Gastroesophageal sphincter (tissue), 4 donors: ENCODE results near the gene STRN4. TPM values are rescaled to one million over a fixed set of nuclear protein-coding genes. Genes with fewer than 3 reads are reported as not detected.
"Not testable (repeated sequence)": the region's sequence is repeated elsewhere in the genome, so short reads cannot be mapped to it uniquely, and the experiment has no call there.

Experiments used
- ATAC-seq: fragments of 150-250 bp; one replicate; pipeline ENCODE4 v1.9.1; 2016; ENCODE audit warnings: mild to moderate bottlenecking, moderate library complexity
- H3K27ac ChIP-seq, 4 donors: fragments of 200-600 bp; sonication (generic) in 3 of 4; 1 replicate in 3 of 4; 2 replicates in 1 of 4; pipeline ENCODE4 v1.5.1; 2016 to 2019
- H3K27me3 ChIP-seq: fragments of 200-600 bp; sonication (generic); one replicate; pipeline ENCODE4 v1.5.1; 2019
- H3K36me3 ChIP-seq, 2 donors: fragments of 200-600 bp; sonication (generic); one replicate each; pipeline ENCODE4 v1.5.1; 2019; ENCODE audit warnings: control low read depth in 1 of 2
- H3K4me1 ChIP-seq, 3 donors: fragments of 200-600 bp; sonication (generic); 1 replicate in 2 of 3; 2 replicates in 1 of 3; pipeline ENCODE4 v1.5.1; 2016 to 2019; ENCODE audit warnings: control low read depth in 2 of 3
- H3K4me3 ChIP-seq, 2 donors: fragments of 200-600 bp; sonication (generic); one replicate each; pipeline ENCODE4 v1.5.1; 2019; ENCODE audit warnings: mild to moderate bottlenecking in 1 of 2, moderate library complexity in 1 of 2
- H3K9me3 ChIP-seq, 3 donors: fragments of 200-600 bp; sonication (generic); one replicate each; pipeline ENCODE4 v1.5.1; 2017 to 2019; ENCODE audit warnings: control low read depth in 2 of 3
- CTCF ChIP-seq, 4 experiments: fragments of 200-600 bp in 2 of 4; fragments of 450-650 bp in 2 of 4; sonication (generic) in 1 of 4; IDR thresholded peaks; one replicate each; pipeline ENCODE4 v1.5.1; 2017 to 2019; ENCODE audit warnings: antibody characterized with exemption in 4 of 4, mild to moderate bottlenecking in 2 of 4, moderate library complexity in 2 of 4
- EP300 ChIP-seq: sonication (generic); formaldehyde crosslinking; IDR thresholded peaks from one replicate; pipeline ENCODE4 v1.6.1; 2017; ENCODE audit warnings: antibody characterized with exemption, mild to moderate bottlenecking
- POLR2A ChIP-seq, 2 donors: fragments of 450-650 bp; IDR thresholded peaks; one replicate each; pipeline ENCODE4 v1.6.1; 2017; ENCODE audit warnings: antibody characterized with exemption in 2 of 2, mild to moderate bottlenecking in 2 of 2, moderate library complexity in 1 of 2
- POLR2AphosphoS5 ChIP-seq: sonication (generic); formaldehyde crosslinking; IDR thresholded peaks from one replicate; pipeline ENCODE4 v1.6.1; 2017; ENCODE audit warnings: antibody characterized with exemption
- WGBS, 2 donors: methylation state at CpG; one replicate each; pipeline ENCODE4 v1.1.5; 2018; ENCODE audit warnings: low coverage in 1 of 2; 5-methylcytosine and 5-hydroxymethylcytosine counted together
- total RNA-seq, 4 donors: library from RNA; depleted of rRNA; stranded (reverse); fragments of >200 nt; gene quantifications; one replicate each; pipeline ENCODE4 v1.1.0, GENCODE V29; 2016

Gene STRN4
- total RNA-seq, 4 donors from 2014 or later: 64.6 to 109 (median 90.4) TPM

- H3K4me1 ChIP-seq: peaks cover 0 to 35% (median 11%) of the 10 kb centered on the region in 3 donors
- ATAC-seq: no peak
- 88 to 90% methylated on average over 3 to 5 of the region's 6 CpGs for WGBS, 2 donors
Measured at GRCh38 chr19:46762245-46762890, 16.1 kb upstream of the STRN4 start.

GRCh38 chr19:46761418-46761831, 15.2 kb upstream of the STRN4 start:
- 47 to 49% methylated on average over 5 of the region's 5 CpGs for WGBS, 2 donors
- TF ChIP-seq POLR2AphosphoS5: no peak
- no peak for TF ChIP-seq CTCF (IDR thresholded peaks at IDR 0.05)
- no peak for TF ChIP-seq POLR2A (IDR thresholded peaks at IDR 0.05)
- no peaks in the 10 kb centered on the region for H3K27me3 ChIP-seq
- no peaks in the 10 kb centered on the region for H3K9me3 ChIP-seq
- peaks cover 0 to 9% of the 10 kb centered on the region in 2 donors for H3K36me3 ChIP-seq
- no peak overlapping the region for H3K4me3 ChIP-seq
- H3K27ac ChIP-seq: peak overlapping the region in 3 of 4 donors; percentile 64 to 81 (median 73)
- H3K4me1 ChIP-seq: peaks cover 0 to 41% (median 11%) of the 10 kb centered on the region in 3 donors
- ATAC-seq: no peak

More at GRCh38 chr19:46762245-46762890, 16.1 kb upstream of the STRN4 start:
- Histone ChIP-seq H3K27me3 (no peaks in the 10 kb centered on the region), H3K36me3 (no peaks in the 10 kb centered on the region), H3K4me3 (no peak overlapping the region), H3K27ac (no peak overlapping the region), H3K9me3 (no peaks in the 10 kb centered on the region)
- TF ChIP-seq CTCF (IDR thresholded peaks at IDR 0.05): no peak
- no peak for TF ChIP-seq POLR2AphosphoS5
- no peak for TF ChIP-seq POLR2A (IDR thresholded peaks at IDR 0.05)
- TF ChIP-seq EP300: no peak

- H3K27me3 ChIP-seq, H3K9me3 ChIP-seq, ATAC-seq, H3K4me3 ChIP-seq: not testable (repeated sequence)
- peak overlapping the region in 3 of 4 donors; percentile 64 to 81 (median 73) for H3K27ac ChIP-seq
- H3K4me1 ChIP-seq: peaks cover 0 to 41% (median 11%) of the 10 kb centered on the region in 3 donors
- WGBS, 2 donors: 53 to 78% methylated on average over 4 of the region's 4 CpGs
- peaks cover 0 to 14% of the 10 kb centered on the region in 2 donors for H3K36me3 ChIP-seq
Measured at GRCh38 chr19:46760897-46761296, 14.6 kb upstream of the STRN4 start.

GRCh38 chr19:46760363-46760762, 14.1 kb upstream of the STRN4 start:
- ATAC-seq: no peak
- H3K27ac ChIP-seq: peak overlapping the region in 3 of 4 donors; percentile 64 to 81 (median 73)

GRCh38 chr19:46759817-46760333, 13.6 kb upstream of the STRN4 start:
- 58 to 61% methylated on average over 5 to 7 of the region's 7 CpGs for WGBS, 2 donors
- H3K36me3 ChIP-seq: peaks cover 0 to 20% of the 10 kb centered on the region in 2 donors
- H3K27ac ChIP-seq: peak overlapping the region in 3 of 4 donors; percentile 64 to 81 (median 73)
- no peak overlapping the region for H3K4me3 ChIP-seq
- H3K9me3 ChIP-seq: no peaks in the 10 kb centered on the region
- TF ChIP-seq POLR2A (IDR thresholded peaks at IDR 0.05): no peak
- no peak for TF ChIP-seq EP300
- TF ChIP-seq POLR2AphosphoS5: no peak
- no peak for TF ChIP-seq CTCF (IDR thresholded peaks at IDR 0.05)
- H3K4me1 ChIP-seq: peaks cover 0 to 52% (median 15%) of the 10 kb centered on the region in 3 donors
- ATAC-seq: peak; percentile 86
- no peaks in the 10 kb centered on the region for H3K27me3 ChIP-seq

More at GRCh38 chr19:46760363-46760762, 14.1 kb upstream of the STRN4 start:
- Histone ChIP-seq H3K4me1 (peaks cover 0 to 47% (median 14%) of the 10 kb centered on the region in 3 donors), H3K9me3 (no peaks in the 10 kb centered on the region), H3K27me3 (no peaks in the 10 kb centered on the region), H3K36me3 (peaks cover 0 to 20% of the 10 kb centered on the region in 2 donors), H3K4me3 (no peak overlapping the region)
- TF ChIP-seq POLR2AphosphoS5: no peak
- TF ChIP-seq POLR2A (IDR thresholded peaks at IDR 0.05): no peak
- no peak for TF ChIP-seq CTCF (IDR thresholded peaks at IDR 0.05)
- TF ChIP-seq EP300: no peak
- 87 to 90% methylated on average over 3 to 4 of the region's 5 CpGs for WGBS, 2 donors
